HepG2 (cell line): Measurements from ENCODE around the gene EIF4G1. TPM values are rescaled to one million over a fixed set of nuclear protein-coding genes. Genes with fewer than 3 reads are reported as not detected.
A peak's percentile ranks its signal among the peaks of the same experiment; 100 is the strongest.

Source experiments
- ELF3 ChIP-seq: IDR thresholded peaks from 2 replicates; pipeline ENCODE4 v1.6.1; 2016; ENCODE audit warnings: missing genetic modification reagents, missing compliant biosample characterization
- GATAD1 ChIP-seq: IDR thresholded peaks from 2 replicates; pipeline ENCODE4 v1.6.1; 2016; ENCODE audit warnings: missing genetic modification reagents, missing compliant biosample characterization
- HDAC1 ChIP-seq: sonication (generic); formaldehyde crosslinking; IDR thresholded peaks from 2 replicates; pipeline ENCODE4 v1.5.1; 2020; ENCODE audit warnings: mild to moderate bottlenecking, missing genetic modification reagents
- KIAA2018 ChIP-seq: sonication (generic); formaldehyde crosslinking; IDR thresholded peaks from 2 replicates; pipeline ENCODE4 v1.5.0; 2020; ENCODE audit warnings: mild to moderate bottlenecking, missing genetic modification reagents, borderline replicate concordance
- MED13 ChIP-seq: sonication (generic); formaldehyde crosslinking; IDR thresholded peaks from 2 replicates; pipeline ENCODE4 v1.5.0; 2020; ENCODE audit warnings: missing genetic modification reagents
- PHF8 ChIP-seq: sonication (generic); formaldehyde crosslinking; IDR thresholded peaks from 2 replicates; pipeline ENCODE4 v1.5.0; 2020; ENCODE audit warnings: missing genetic modification reagents
- PRMT3 ChIP-seq: sonication (generic); formaldehyde crosslinking; IDR thresholded peaks from 2 replicates; pipeline ENCODE4 v1.8.1; 2022; ENCODE audit warnings: low read depth, mild to moderate bottlenecking, moderate library complexity, missing genetic modification reagents, borderline replicate concordance
- RBM22 ChIP-seq: fragments of 200-400 bp; formaldehyde crosslinking; optimal IDR thresholded peaks from 2 replicates; pipeline ENCODE3; 2017; ENCODE audit warnings: mild to moderate bottlenecking, low read length, moderate library complexity
- SNRNP70 ChIP-seq: fragments of 200-400 bp; formaldehyde crosslinking; IDR thresholded peaks from 2 replicates; pipeline ENCODE4 v1.6.1; 2017; ENCODE audit warnings: mild to moderate bottlenecking, low read depth, low read length, moderate library complexity
- TSC22D2 ChIP-seq: sonication (generic); formaldehyde crosslinking; IDR thresholded peaks from 2 replicates; pipeline ENCODE4 v1.5.1; 2020; ENCODE audit warnings: missing genetic modification reagents, mild to moderate bottlenecking, borderline replicate concordance
- ZBTB8A ChIP-seq: sonication (generic); formaldehyde crosslinking; IDR thresholded peaks from 2 replicates; pipeline ENCODE4 v1.4.0; 2020; ENCODE audit warnings: mild to moderate bottlenecking, low read depth, missing genetic modification reagents, borderline replicate concordance
- ZNF30 ChIP-seq: sonication (generic); formaldehyde crosslinking; IDR thresholded peaks from 2 replicates; pipeline ENCODE4 v1.5.0; 2020; ENCODE audit warnings: mild to moderate bottlenecking, missing genetic modification reagents
- ZNF382 ChIP-seq: sonication (generic); formaldehyde crosslinking; IDR thresholded peaks from 2 replicates; pipeline ENCODE4 v1.5.0; 2020; ENCODE audit warnings: missing genetic modification reagents, mild to moderate bottlenecking, borderline replicate concordance
- ZNF549 ChIP-seq: sonication (generic); formaldehyde crosslinking; IDR thresholded peaks from 2 replicates; pipeline ENCODE4 v1.5.0; 2020; ENCODE audit warnings: missing genetic modification reagents
- ZNF646 ChIP-seq: sonication (generic); formaldehyde crosslinking; IDR thresholded peaks from 2 replicates; pipeline ENCODE4 v1.9.0; 2021; ENCODE audit warnings: mild to moderate bottlenecking, missing genetic modification reagents
- ZNF670 ChIP-seq: sonication (generic); formaldehyde crosslinking; IDR thresholded peaks from 2 replicates; pipeline ENCODE4 v1.8.0; 2022; ENCODE audit warnings: mild to moderate bottlenecking, missing genetic modification reagents, borderline replicate concordance
- polyA plus RNA-seq, 8 experiments: library from polyadenylated mRNA; depleted of rRNA in 3 of 8; stranded (reverse) in 7 of 8; unstranded in 1 of 8; fragments of >200 nt; fragmentation: Illumina TruSeq in 4 of 8; extraction: Trizol in 4 of 8; gene quantifications; 2 replicates each; pipeline versions ENCODE4 v1.2.1 to v1.2.3, GENCODE V29; 2011 to 2016; ENCODE audit warnings: low read depth in 4 of 8, missing spikeins in 1 of 8, mixed read lengths in 1 of 8; ENCODE audit not compliant: insufficient read depth in 1 of 8
- total RNA-seq, 5 experiments: library from RNA; depleted of rRNA; stranded (reverse); fragments of >200 nt; fragmentation: Illumina TruSeq; extraction: Trizol; gene quantifications; 2 replicates each; pipeline ENCODE4 v1.2.3, GENCODE V29; 2016; ENCODE audit warnings: low read depth in 1 of 5

Gene EIF4G1
- total and polyA plus RNA-seq, 2 of the 13 experiments (the other 11 are each of a cell fraction or from before 2014, with no cell fraction given) = 208 to 213 TPM

GRCh38 chr3:184314363-184314699 lies at the start of gene EIF4G1 (continued):
- TF ChIP-seq KIAA2018 (CRISPR knock-in tag) = no peak
- TF ChIP-seq PHF8 (CRISPR knock-in tag) = no peak
- no peak for TF ChIP-seq PRMT3 (CRISPR knock-in tag)
- no peak for TF ChIP-seq GATAD1 (CRISPR knock-in tag)
- no peak for TF ChIP-seq RBM22
- no peak for TF ChIP-seq ZNF646 (CRISPR knock-in tag)
- no peak for TF ChIP-seq ZNF382 (CRISPR knock-in tag)
- TF ChIP-seq ZNF670 = no peak
- TF ChIP-seq ZNF549 (CRISPR knock-in tag) = no peak
- TF ChIP-seq HDAC1 (CRISPR knock-in tag) = 0 out of 2 replicates have a peak, but pooled peaks have one; percentile 28
- no peak for TF ChIP-seq ELF3 (CRISPR knock-in tag)
- TF ChIP-seq ZNF30 (CRISPR knock-in tag) = no peak
- no peak for TF ChIP-seq SNRNP70
- no peak for TF ChIP-seq ZBTB8A (CRISPR knock-in tag)
- no peak for TF ChIP-seq MED13 (CRISPR knock-in tag)
- TF ChIP-seq TSC22D2 (CRISPR knock-in tag) = no peak
